Endothelial cell (in vitro differentiated cells): ENCODE data around the gene TMEM204. TPM values are rescaled to one million over a fixed set of nuclear protein-coding genes. Genes with fewer than 3 reads are reported as not detected.

Experiments used
- DNase-seq: peaks from one replicate; pipeline ENCODE4 v3.0.0; 2021; ENCODE audit warnings: low spot score
- H3K27ac Mint-ChIP-seq: one replicate; pipeline ENCODE4 v1.8.0; 2021; ENCODE audit warnings: mixed read lengths, inconsistent platforms; ENCODE audit not compliant: unreplicated experiment
- H3K27me3 Mint-ChIP-seq: one replicate; pipeline ENCODE4 v1.8.0; 2021; ENCODE audit warnings: mild to moderate bottlenecking, moderate library complexity, mixed read lengths, inconsistent platforms; ENCODE audit not compliant: unreplicated experiment
- H3K36me3 Mint-ChIP-seq: one replicate; pipeline ENCODE4 v1.8.0; 2021; ENCODE audit warnings: mild to moderate bottlenecking, low read depth, mixed read lengths, inconsistent platforms; ENCODE audit not compliant: unreplicated experiment
- H3K4me1 Mint-ChIP-seq: one replicate; pipeline ENCODE4 v1.8.0; 2021; ENCODE audit warnings: mild to moderate bottlenecking, mixed read lengths, inconsistent platforms; ENCODE audit not compliant: unreplicated experiment
- H3K4me3 Mint-ChIP-seq: one replicate; pipeline ENCODE4 v1.8.0; 2021; ENCODE audit warnings: mild to moderate bottlenecking, mixed read lengths, inconsistent platforms; ENCODE audit not compliant: unreplicated experiment
- H3K9me3 Mint-ChIP-seq: one replicate; pipeline ENCODE4 v1.8.0; 2021; ENCODE audit warnings: mixed read lengths, inconsistent platforms; ENCODE audit not compliant: unreplicated experiment
- CTCF ChIP-seq: fragments of 200-600 bp; sonication (generic); IDR thresholded peaks from one replicate; pipeline ENCODE4 v1.5.0; 2021; ENCODE audit warnings: antibody characterized with exemption; ENCODE audit not compliant: unreplicated experiment
- total RNA-seq: library from RNA; stranded (reverse); fragmentation: NEBNext Ultra II Directional; extraction: Animal tissue kit (Norgen Biotek cat#: 25700); gene quantifications from one replicate; pipeline ENCODE4 v1.2.1, GENCODE V29; 2021; ENCODE audit not compliant: unreplicated experiment

TMEM204 gene
- total RNA-seq, 1 donor from 2014 or later: 66.3 TPM

DNA sequence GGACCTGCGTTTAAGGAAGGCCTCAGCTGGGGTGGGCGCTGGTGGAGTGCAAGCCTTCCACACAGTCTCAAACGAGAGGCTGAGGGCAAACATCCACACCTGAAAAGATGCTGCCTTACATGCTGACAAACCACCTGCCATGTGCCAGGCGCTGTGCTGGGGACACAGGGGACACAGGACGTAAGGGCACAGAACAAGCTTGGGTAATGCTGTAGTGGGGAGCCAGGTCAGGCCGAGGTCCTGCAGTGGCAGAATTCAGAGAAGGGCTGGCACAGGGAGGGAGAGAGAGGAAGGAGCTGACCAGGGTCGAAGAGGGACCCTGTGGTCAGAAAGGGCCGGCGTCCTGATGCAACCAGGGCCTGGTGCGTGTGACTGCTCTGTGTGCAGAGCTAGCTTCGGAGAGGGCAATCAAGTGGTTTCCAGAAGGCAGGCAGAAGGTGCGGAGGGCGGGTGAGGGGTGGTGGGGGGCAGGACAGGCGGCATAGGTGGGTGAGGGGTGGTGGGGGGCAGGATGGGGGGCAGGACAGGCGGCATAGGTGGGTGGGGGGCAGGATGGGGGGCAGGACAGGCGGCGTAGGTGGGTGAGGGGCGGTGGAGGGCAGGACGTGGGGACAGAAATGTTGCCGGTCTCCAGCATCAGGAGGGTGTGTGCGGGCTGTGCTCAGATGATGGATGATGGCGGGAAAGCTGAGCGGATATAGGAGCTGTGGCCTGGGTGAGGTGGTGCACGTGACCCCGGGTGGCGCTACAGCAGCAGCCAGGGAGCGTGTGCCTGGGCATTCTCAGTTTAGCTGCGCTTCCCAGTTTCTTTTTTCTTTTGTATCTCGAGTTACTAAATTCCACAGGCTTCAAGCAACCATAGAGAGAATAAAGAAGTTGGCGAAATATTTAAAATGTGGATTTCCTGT, 21.6 kb upstream of the TMEM204 start:
- no peaks in the 10 kb centered on the region for H3K9me3 Mint-ChIP-seq
- no peak overlapping the region for H3K4me3 Mint-ChIP-seq
- peaks cover 39% of the 10 kb centered on the region for H3K36me3 Mint-ChIP-seq
- no peaks in the 10 kb centered on the region for H3K4me1 Mint-ChIP-seq
- TF ChIP-seq CTCF: no peak
- peaks cover 16% of the 10 kb centered on the region for H3K27me3 Mint-ChIP-seq
- no peak overlapping the region for H3K27ac Mint-ChIP-seq
- no peak for DNase-seq

DNA sequence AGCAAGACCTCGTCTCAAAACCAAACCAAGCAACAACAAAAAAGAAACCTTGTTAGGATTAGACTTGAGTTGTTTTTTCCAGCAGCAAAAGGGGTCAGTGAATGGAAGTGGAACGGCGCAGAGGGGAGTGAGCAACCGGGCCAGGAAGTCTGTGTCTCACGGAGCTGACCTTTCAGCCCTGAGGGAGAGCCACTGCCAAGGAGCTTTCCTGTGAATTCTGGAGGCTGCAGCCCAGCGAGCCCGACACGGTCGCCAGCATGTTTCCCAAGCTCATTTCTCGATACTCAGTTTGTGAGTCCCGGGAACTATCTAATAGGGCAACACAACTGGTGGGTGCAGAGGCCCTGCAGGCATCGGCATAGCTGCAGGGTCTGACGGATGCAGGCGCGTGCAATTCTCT, 20.7 kb upstream of the TMEM204 start:
- Mint-ChIP-seq H3K36me3 (peaks cover 36% of the 10 kb centered on the region), H3K9me3 (no peaks in the 10 kb centered on the region), H3K27me3 (peaks cover 16% of the 10 kb centered on the region), H3K4me1 (no peaks in the 10 kb centered on the region), H3K4me3 (peak overlapping the region; percentile 21), H3K27ac (no peak overlapping the region)
- no peak for TF ChIP-seq CTCF
- no peak for DNase-seq

DNA sequence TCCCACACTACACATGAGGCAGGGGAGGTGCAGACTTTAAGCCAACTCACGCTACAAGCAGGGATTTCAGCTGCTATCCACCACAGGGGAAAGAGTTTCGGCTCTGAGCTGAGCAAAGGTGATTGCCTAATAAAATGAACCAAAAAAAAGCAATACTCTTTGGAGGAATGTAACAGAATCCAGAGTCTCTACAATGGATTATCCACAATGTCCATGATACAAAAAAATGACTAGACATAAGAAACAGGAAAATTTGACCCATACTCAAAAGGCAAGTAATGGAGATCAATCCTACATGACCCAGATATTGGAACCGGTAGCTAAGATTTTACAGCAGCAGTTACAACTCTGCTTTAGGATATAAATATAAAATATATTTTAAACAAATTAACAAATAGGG, 19.0 kb upstream of the TMEM204 start:
- no peak for TF ChIP-seq CTCF
- Mint-ChIP-seq H3K27ac (no peak overlapping the region), H3K9me3 (no peaks in the 10 kb centered on the region), H3K4me3 (peak overlapping the region; percentile 56), H3K36me3 (peaks cover 32% of the 10 kb centered on the region), H3K4me1 (no peaks in the 10 kb centered on the region), H3K27me3 (peaks cover 19% of the 10 kb centered on the region)
- DNase-seq: no peak

DNA sequence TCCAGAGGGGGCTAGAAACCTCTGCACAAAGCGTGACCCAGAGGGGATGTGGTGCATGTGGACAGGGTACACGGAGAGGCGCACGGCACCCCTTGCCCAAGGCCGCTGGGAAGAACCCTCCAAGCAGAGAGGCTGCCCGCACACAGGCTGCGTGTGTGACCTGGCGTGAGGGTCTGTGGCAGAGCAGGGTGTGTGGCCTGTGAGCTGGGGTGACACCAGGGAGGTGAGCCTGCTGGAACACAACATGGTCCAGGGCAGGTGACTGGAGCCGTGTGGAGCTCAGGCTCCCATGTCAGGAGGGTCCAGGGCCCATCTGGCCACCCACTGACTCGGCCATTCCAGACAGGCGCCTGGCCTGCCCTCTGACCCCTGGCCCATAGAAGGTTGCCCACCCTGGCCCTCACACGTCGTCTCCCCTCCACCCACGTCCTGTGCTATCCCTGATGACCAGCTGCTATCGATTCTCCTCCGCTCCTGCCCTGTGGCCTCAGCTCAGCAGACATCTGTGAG, 14.8 kb upstream of the TMEM204 start:
- Mint-ChIP-seq H3K27ac (no peak overlapping the region), H3K4me3 (no peak overlapping the region), H3K36me3 (peaks cover 25% of the 10 kb centered on the region)

More for the DNA sequence above, 14.8 kb upstream of the TMEM204 start:
- no peaks in the 10 kb centered on the region for H3K4me1 Mint-ChIP-seq
- DNase-seq: no peak
- no peak for TF ChIP-seq CTCF
- no peaks in the 10 kb centered on the region for H3K9me3 Mint-ChIP-seq
- peaks cover 9% of the 10 kb centered on the region for H3K27me3 Mint-ChIP-seq
